GOT3 (cell line): ENCODE measurements around the gene KCTD20.
"Not testable (repeated sequence)": the region's sequence is repeated elsewhere in the genome, so short reads cannot be mapped to it uniquely, and the experiment has no call there.

Experiments used
- DNase-seq: peaks from one replicate; lab custom pipeline; 2025; ENCODE audit warnings: mixed read lengths; lab: John Stamatoyannopoulos, UW

The KCTD20 gene

GRCh38 chr6:36444470-36444869 is 1.7 kb downstream of the KCTD20 start:
- no peak for DNase-seq

GRCh38 chr6:36445621-36446020 is 2.8 kb downstream of the KCTD20 start:
- DNase-seq: no peak

GRCh38 chr6:36449173-36449572 is 6.4 kb downstream of the KCTD20 start:
- not testable (repeated sequence) for DNase-seq

GRCh38 chr6:36452897-36453296 is 10.1 kb downstream of the KCTD20 start:
- DNase-seq: not testable (repeated sequence)

- DNase-seq: no peak
These were observed 12.8 kb downstream of the KCTD20 start for GRCh38 chr6:36455486-36456027.

GRCh38 chr6:36459501-36459900 is 16.7 kb downstream of the KCTD20 start:
- DNase-seq: no peak

GRCh38 chr6:36460916-36461315 is 18.1 kb downstream of the KCTD20 start:
- DNase-seq: no peak

GRCh38 chr6:36461646-36462045 is 18.8 kb downstream of the KCTD20 start:
- no peak for DNase-seq

- DNase-seq: no peak
These were observed 20.9 kb downstream of the KCTD20 start for GRCh38 chr6:36463676-36464075.

GRCh38 chr6:36464233-36464632 is 21.4 kb downstream of the KCTD20 start:
- DNase-seq: no peak

GRCh38 chr6:36467625-36468024 is 24.8 kb downstream of the KCTD20 start:
- DNase-seq: no peak

GRCh38 chr6:36469148-36469661 is 26.4 kb downstream of the KCTD20 start:
- DNase-seq: no peak

- no peak for DNase-seq
These were observed 27.1 kb downstream of the KCTD20 start for GRCh38 chr6:36469946-36470345.

GRCh38 chr6:36478051-36478526 is 35.3 kb downstream of the KCTD20 start:
- DNase-seq: no peak

- DNase-seq: no peak
These were observed 36.5 kb downstream of the KCTD20 start for GRCh38 chr6:36479256-36479655.

GRCh38 chr6:36483326-36483725 is 40.5 kb downstream of the KCTD20 start:
- not testable (repeated sequence) for DNase-seq

GRCh38 chr6:36484736-36485135 is 41.9 kb downstream of the KCTD20 start:
- DNase-seq: no peak

- DNase-seq: no peak
These were observed 44.9 kb downstream of the KCTD20 start for GRCh38 chr6:36487698-36488097.

GRCh38 chr6:36488221-36488620 is 45.4 kb downstream of the KCTD20 start:
- no peak for DNase-seq

- DNase-seq: no peak
These were observed 46.6 kb downstream of the KCTD20 start for GRCh38 chr6:36489426-36489825.

GRCh38 chr6:36491378-36491965 is 48.7 kb downstream of the KCTD20 start:
- DNase-seq: no peak

GRCh38 chr6:36492092-36492491 is 49.3 kb downstream of the KCTD20 start:
- DNase-seq: no peak

GRCh38 chr6:36492621-36493020 is 49.8 kb downstream of the KCTD20 start:
- DNase-seq: no peak

GRCh38 chr6:36493319-36493718 is 50.5 kb downstream of the KCTD20 start:
- DNase-seq: no peak
